ENCODE measurements around the gene PGLYRP1.

GRCh38 chr19:45994456-45994997 is 28.3 kb downstream of the PGLYRP1 start:
- no peak for TF ChIP-seq BACH2 (CRISPR knock-in tag; IDR thresholded peaks at IDR 0.05; ENCODE audit: borderline replicate concordance)
- no peak for TF ChIP-seq ZFP30 (CRISPR knock-in tag; IDR thresholded peaks at IDR 0.05)
- TF ChIP-seq POU6F1 (CRISPR knock-in tag; IDR thresholded peaks at IDR 0.05; ENCODE audit: borderline replicate concordance, low read depth): no peak
- TF ChIP-seq ZNF565 (CRISPR knock-in tag; conservative IDR thresholded peaks at IDR 0.05; ENCODE audit: low read depth): no peak
- no peak for TF ChIP-seq ZNF70 (CRISPR knock-in tag; IDR thresholded peaks at IDR 0.05)
